ENCODE results near the gene TCF12.
A peak's percentile ranks its signal among the peaks of the same experiment; 100 is the strongest.

TCF12 gene

DNA sequence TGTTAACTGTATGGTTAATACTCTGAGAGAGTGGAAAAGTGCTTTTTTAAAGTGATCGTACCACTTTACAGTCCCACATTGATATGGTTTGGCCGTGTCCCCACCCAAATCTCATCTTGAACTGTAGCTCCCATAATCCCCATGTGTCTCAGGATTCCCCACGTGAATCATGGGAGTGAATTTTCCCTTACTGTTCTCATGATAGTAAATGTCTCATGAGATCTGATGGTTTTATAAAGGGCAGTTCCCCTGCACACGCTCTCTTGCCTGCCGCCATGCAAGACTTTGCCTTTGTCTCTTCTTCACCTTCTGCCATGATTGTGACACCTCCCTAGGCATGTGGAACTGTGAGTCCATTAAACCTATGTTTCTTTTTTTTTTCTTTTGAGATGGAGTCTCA lies 109.2 kb downstream of the TCF12 start:
- TF ChIP-seq, protein P1, sequence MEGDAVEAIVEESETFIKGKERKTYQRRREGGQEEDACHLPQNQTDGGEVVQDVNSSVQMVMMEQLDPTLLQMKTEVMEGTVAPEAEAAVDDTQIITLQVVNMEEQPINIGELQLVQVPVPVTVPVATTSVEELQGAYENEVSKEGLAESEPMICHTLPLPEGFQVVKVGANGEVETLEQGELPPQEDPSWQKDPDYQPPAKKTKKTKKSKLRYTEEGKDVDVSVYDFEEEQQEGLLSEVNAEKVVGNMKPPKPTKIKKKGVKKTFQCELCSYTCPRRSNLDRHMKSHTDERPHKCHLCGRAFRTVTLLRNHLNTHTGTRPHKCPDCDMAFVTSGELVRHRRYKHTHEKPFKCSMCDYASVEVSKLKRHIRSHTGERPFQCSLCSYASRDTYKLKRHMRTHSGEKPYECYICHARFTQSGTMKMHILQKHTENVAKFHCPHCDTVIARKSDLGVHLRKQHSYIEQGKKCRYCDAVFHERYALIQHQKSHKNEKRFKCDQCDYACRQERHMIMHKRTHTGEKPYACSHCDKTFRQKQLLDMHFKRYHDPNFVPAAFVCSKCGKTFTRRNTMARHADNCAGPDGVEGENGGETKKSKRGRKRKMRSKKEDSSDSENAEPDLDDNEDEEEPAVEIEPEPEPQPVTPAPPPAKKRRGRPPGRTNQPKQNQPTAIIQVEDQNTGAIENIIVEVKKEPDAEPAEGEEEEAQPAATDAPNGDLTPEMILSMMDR (conservative IDR thresholded peaks at IDR 0.05; ENCODE audit: control insufficient read depth, insufficient read depth, low read depth, low read length): no peak
- no peak overlapping the region for H3K4me3 ChIP-seq (ENCODE audit: control insufficient read depth, low read depth, low read length)
- DNase-seq (ENCODE audit: low read depth): no peak

DNA sequence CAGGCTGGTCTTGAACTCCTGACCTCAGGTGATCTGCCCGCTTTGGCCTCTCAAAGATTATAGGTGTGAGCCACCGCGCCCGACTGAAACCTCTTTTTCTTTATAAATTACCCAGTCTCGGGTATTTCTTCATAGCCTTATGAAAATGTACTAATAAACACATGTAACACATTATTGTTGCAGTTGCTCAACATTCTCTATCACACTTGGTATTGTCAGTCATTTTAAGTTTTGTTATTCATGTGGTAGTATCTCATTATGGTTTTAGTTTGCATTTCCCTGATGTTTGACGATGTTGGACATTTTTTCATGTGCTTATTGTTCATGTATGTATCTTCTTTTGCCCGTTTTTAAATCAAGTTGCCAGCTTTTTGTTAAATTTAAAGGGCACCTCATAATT lies 109.7 kb downstream of the TCF12 start:
- DNase-seq (ENCODE audit: low read depth): no peak
- TF ChIP-seq, protein P1 (conservative IDR thresholded peaks at IDR 0.05; ENCODE audit: control insufficient read depth, insufficient read depth, low read depth, low read length): no peak
- no peak overlapping the region for H3K4me3 ChIP-seq (ENCODE audit: control insufficient read depth, low read depth, low read length)

DNA sequence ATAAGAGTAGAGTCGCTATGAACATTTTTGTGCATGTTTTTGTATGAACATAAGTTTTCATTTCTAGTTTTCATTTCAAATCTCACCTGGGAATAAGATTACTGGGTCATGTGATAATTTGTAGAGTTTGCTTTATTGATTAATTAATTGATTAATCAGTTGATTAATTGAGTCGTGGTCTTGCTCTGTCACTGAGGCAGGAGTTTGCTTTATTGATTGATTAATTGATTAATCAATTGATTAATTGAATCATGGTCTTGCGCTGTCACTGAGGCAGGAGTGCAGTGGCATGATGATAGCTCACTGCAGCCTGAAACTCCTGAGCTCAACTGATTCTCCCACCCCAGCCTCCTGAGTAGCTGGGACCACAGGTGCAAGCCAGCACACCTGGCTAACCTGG lies 111.6 kb downstream of the TCF12 start:
- no peak for DNase-seq (ENCODE audit: low read depth)
- no peak overlapping the region for H3K4me3 ChIP-seq (ENCODE audit: control insufficient read depth, low read depth, low read length)
- TF ChIP-seq, protein P1 (conservative IDR thresholded peaks at IDR 0.05; ENCODE audit: control insufficient read depth, insufficient read depth, low read depth, low read length): no peak

DNA sequence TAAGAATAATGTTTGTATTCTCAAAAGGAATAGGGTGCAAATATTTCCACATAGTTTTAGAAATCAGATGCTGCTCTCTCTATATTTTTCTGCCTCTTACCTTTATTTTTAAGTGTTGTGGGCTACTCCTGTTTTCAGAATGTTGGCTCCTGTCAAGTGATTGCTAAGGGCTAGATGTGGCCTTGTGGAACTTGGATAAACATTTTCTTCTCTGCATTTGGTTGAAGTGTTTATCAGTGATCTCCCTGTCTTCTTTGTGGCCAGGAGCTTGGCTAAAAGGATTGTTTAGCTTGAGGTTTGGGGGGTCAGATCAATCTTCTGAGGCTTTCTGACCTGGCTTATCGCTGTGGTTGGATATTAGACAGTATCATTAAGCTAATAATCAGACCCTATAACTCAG lies 112.6 kb downstream of the TCF12 start:
- TF ChIP-seq, protein P1 (conservative IDR thresholded peaks at IDR 0.05; ENCODE audit: control insufficient read depth, insufficient read depth, low read depth, low read length): no peak
- no peak for DNase-seq (ENCODE audit: low read depth)

DNA sequence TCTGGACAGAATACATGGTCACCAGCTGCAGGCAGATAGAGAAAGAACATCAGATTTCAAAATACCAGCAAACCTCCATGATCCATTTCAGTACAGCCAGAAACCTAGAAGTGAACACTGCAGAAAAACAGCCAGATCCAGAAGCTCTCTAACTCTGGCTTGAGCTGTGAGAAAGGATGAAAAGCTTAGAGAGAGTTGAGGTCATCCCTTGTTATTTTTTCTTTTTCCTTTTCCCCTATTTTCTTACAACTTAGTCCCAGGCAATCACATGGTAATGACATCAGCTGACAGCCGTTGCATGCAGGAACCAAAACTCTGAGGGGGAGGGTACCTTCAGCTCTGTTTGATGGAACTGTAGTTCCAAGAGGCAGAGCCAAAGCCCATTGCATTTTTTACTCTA lies 113.2 kb downstream of the TCF12 start:
- H3K4me3 ChIP-seq (ENCODE audit: control insufficient read depth, low read depth, low read length): no peak overlapping the region
- peak; percentile 79 for DNase-seq (ENCODE audit: low read depth)
- TF ChIP-seq, protein P1 (conservative IDR thresholded peaks at IDR 0.05; ENCODE audit: control insufficient read depth, insufficient read depth, low read depth, low read length): no peak

More for the DNA sequence above, 112.6 kb downstream of the TCF12 start:
- H3K4me3 ChIP-seq (ENCODE audit: control insufficient read depth, low read depth, low read length): no peak overlapping the region

DNA sequence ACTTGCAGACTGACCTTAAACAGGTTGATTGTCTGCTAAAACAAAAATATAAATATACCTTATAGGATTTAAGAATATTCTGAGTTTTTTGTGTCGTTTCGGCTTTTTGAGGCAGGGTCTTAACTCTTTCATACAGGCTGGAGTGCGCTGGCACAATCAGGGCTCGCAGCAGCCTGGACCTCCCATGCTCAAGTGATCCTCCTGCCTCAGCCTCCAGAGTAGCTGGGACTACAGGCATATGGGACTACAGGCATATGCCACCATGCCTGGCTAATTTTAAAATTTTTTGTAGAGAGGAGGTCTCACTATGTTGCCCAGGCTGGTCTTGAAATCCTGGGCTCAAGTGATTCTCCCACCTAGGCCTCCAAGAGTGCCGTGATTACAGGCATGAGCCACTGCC lies 113.9 kb downstream of the TCF12 start:
- no peak overlapping the region for H3K4me3 ChIP-seq (ENCODE audit: control insufficient read depth, low read depth, low read length)
- TF ChIP-seq, protein P1 (conservative IDR thresholded peaks at IDR 0.05; ENCODE audit: control insufficient read depth, insufficient read depth, low read depth, low read length): no peak
- no peak for DNase-seq (ENCODE audit: low read depth)

All from fibroblast of mammary gland (primary cell).